SK-N-SH (cell line): ENCODE data around the gene FERMT1.

Experiments used
- ELF1 ChIP-seq: IDR thresholded peaks from 2 replicates; pipeline ENCODE4 v1.4.0; 2012
- FOXM1 ChIP-seq: IDR thresholded peaks from 2 replicates; pipeline ENCODE4 v1.4.0; 2012; ENCODE audit warnings: low read depth, mild to moderate bottlenecking
- NFIC ChIP-seq: IDR thresholded peaks from 2 replicates; pipeline ENCODE4 v1.4.0; 2012; ENCODE audit warnings: borderline replicate concordance
- POLR2AphosphoS5 ChIP-seq: IDR thresholded peaks from 2 replicates; pipeline ENCODE4 v1.6.1; 2012; ENCODE audit warnings: low read depth, low read length
- RAD21 ChIP-seq: IDR thresholded peaks from 2 replicates; pipeline ENCODE4 v1.6.1; 2012; ENCODE audit warnings: mild to moderate bottlenecking, low read length
- RFX5 ChIP-seq: IDR thresholded peaks from 2 replicates; pipeline ENCODE4 v1.6.1; 2012; ENCODE audit warnings: mild to moderate bottlenecking, improper control_type of control experiment, low read length
- SMC3 ChIP-seq: IDR thresholded peaks from 2 replicates; pipeline ENCODE4 v1.6.1; 2012; ENCODE audit warnings: low read depth, low read length, improper control_type of control experiment
- TF ChIP-seq, protein P1 (sequence below): IDR thresholded peaks from 2 replicates; pipeline ENCODE4 v1.6.1; 2012; ENCODE audit warnings: mild to moderate bottlenecking, low read depth, low read length, moderate library complexity
- TF ChIP-seq, protein P2 (sequence below): fragments of 200-600 bp; sonication (generic); IDR thresholded peaks from 2 replicates; pipeline ENCODE4 v1.6.1; 2017; ENCODE audit warnings: antibody characterized with exemption, mild to moderate bottlenecking, moderate library complexity
- TF ChIP-seq, protein P3 (sequence below): IDR thresholded peaks from 2 replicates; pipeline ENCODE4 v1.4.0; 2012; ENCODE audit warnings: low read depth
- TF ChIP-seq, protein P4 (sequence below): IDR thresholded peaks from 2 replicates; pipeline ENCODE4; 2012
- TF ChIP-seq, protein P5 (sequence below): IDR thresholded peaks from 2 replicates; pipeline ENCODE4 v1.4.0; 2012; ENCODE audit warnings: low read depth, borderline replicate concordance
- TF ChIP-seq, protein P6 (sequence below): IDR thresholded peaks from 2 replicates; pipeline ENCODE4 v1.4.0; 2012; ENCODE audit warnings: low read depth, borderline replicate concordance

DNA sequence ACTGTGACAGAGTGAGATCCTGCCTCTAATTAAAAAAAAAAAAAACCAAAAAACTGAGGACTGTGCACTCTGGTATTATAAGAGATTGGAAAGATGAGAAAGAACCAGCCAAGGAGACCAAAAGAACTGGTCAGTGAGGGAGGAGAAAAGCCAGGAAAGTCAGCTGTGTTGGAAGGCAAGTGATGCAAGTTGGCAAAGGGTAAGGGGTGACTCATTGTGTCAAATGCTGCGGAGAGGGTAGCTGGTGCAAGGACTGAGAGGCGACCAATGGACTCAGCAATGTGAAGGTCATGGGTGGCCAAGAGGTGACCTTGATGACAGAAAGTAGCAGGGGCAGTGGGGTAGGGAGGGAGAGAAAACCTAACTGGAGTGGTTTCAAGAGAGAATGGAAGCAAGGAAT is 41.6 kb downstream of the FERMT1 start:
- no peak for TF ChIP-seq RAD21
- TF ChIP-seq, protein P1, sequence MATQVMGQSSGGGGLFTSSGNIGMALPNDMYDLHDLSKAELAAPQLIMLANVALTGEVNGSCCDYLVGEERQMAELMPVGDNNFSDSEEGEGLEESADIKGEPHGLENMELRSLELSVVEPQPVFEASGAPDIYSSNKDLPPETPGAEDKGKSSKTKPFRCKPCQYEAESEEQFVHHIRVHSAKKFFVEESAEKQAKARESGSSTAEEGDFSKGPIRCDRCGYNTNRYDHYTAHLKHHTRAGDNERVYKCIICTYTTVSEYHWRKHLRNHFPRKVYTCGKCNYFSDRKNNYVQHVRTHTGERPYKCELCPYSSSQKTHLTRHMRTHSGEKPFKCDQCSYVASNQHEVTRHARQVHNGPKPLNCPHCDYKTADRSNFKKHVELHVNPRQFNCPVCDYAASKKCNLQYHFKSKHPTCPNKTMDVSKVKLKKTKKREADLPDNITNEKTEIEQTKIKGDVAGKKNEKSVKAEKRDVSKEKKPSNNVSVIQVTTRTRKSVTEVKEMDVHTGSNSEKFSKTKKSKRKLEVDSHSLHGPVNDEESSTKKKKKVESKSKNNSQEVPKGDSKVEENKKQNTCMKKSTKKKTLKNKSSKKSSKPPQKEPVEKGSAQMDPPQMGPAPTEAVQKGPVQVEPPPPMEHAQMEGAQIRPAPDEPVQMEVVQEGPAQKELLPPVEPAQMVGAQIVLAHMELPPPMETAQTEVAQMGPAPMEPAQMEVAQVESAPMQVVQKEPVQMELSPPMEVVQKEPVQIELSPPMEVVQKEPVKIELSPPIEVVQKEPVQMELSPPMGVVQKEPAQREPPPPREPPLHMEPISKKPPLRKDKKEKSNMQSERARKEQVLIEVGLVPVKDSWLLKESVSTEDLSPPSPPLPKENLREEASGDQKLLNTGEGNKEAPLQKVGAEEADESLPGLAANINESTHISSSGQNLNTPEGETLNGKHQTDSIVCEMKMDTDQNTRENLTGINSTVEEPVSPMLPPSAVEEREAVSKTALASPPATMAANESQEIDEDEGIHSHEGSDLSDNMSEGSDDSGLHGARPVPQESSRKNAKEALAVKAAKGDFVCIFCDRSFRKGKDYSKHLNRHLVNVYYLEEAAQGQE = no peak
- TF ChIP-seq POLR2AphosphoS5 = no peak
- TF ChIP-seq, protein P2, sequence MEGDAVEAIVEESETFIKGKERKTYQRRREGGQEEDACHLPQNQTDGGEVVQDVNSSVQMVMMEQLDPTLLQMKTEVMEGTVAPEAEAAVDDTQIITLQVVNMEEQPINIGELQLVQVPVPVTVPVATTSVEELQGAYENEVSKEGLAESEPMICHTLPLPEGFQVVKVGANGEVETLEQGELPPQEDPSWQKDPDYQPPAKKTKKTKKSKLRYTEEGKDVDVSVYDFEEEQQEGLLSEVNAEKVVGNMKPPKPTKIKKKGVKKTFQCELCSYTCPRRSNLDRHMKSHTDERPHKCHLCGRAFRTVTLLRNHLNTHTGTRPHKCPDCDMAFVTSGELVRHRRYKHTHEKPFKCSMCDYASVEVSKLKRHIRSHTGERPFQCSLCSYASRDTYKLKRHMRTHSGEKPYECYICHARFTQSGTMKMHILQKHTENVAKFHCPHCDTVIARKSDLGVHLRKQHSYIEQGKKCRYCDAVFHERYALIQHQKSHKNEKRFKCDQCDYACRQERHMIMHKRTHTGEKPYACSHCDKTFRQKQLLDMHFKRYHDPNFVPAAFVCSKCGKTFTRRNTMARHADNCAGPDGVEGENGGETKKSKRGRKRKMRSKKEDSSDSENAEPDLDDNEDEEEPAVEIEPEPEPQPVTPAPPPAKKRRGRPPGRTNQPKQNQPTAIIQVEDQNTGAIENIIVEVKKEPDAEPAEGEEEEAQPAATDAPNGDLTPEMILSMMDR = no peak
- no peak for TF ChIP-seq ELF1
- TF ChIP-seq RFX5 = no peak
- TF ChIP-seq NFIC = no peak
- TF ChIP-seq FOXM1 = no peak
- TF ChIP-seq, protein P3, sequence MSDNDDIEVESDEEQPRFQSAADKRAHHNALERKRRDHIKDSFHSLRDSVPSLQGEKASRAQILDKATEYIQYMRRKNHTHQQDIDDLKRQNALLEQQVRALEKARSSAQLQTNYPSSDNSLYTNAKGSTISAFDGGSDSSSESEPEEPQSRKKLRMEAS = no peak
- TF ChIP-seq, protein P4, sequence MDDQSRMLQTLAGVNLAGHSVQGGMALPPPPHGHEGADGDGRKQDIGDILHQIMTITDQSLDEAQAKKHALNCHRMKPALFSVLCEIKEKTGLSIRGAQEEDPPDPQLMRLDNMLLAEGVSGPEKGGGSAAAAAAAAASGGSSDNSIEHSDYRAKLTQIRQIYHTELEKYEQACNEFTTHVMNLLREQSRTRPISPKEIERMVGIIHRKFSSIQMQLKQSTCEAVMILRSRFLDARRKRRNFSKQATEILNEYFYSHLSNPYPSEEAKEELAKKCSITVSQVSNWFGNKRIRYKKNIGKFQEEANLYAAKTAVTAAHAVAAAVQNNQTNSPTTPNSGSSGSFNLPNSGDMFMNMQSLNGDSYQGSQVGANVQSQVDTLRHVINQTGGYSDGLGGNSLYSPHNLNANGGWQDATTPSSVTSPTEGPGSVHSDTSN = no peak
- TF ChIP-seq, protein P5, sequence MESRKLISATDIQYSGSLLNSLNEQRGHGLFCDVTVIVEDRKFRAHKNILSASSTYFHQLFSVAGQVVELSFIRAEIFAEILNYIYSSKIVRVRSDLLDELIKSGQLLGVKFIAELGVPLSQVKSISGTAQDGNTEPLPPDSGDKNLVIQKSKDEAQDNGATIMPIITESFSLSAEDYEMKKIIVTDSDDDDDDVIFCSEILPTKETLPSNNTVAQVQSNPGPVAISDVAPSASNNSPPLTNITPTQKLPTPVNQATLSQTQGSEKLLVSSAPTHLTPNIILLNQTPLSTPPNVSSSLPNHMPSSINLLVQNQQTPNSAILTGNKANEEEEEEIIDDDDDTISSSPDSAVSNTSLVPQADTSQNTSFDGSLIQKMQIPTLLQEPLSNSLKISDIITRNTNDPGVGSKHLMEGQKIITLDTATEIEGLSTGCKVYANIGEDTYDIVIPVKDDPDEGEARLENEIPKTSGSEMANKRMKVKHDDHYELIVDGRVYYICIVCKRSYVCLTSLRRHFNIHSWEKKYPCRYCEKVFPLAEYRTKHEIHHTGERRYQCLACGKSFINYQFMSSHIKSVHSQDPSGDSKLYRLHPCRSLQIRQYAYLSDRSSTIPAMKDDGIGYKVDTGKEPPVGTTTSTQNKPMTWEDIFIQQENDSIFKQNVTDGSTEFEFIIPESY = no peak
- no peak for TF ChIP-seq SMC3
- TF ChIP-seq, protein P6, sequence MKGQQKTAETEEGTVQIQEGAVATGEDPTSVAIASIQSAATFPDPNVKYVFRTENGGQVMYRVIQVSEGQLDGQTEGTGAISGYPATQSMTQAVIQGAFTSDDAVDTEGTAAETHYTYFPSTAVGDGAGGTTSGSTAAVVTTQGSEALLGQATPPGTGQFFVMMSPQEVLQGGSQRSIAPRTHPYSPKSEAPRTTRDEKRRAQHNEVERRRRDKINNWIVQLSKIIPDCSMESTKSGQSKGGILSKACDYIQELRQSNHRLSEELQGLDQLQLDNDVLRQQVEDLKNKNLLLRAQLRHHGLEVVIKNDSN = no peak
